PC-9 (cell line): ENCODE data around the gene IL1RN. TPM values are rescaled to one million over a fixed set of nuclear protein-coding genes. Genes with fewer than 3 reads are reported as not detected.

ENCODE experiments used
- BruUV-seq: library from RNA; stranded (reverse); fragments of 400-500 nt; replicated peaks from 2 replicates; lab custom pipeline; 2021; lab: Mats Ljungman, UMichigan
- CTCF ChIA-PET: fragments of 300-600 bp; sonication (Branson Sonifier 250); formaldehyde crosslinking; loops from one replicate; lab custom pipeline; 2022; ENCODE audit warnings: antibody characterized with exemption; lab: Charles Lee
- POLR2A ChIA-PET: fragments of 300-600 bp; sonication (Branson Sonifier 250); formaldehyde crosslinking; loops from one replicate; lab custom pipeline; 2022; ENCODE audit warnings: antibody characterized with exemption; ENCODE audit not compliant: unreplicated experiment; lab: Charles Lee
- DNase-seq, 2 experiments: peaks; one replicate each; pipeline versions ENCODE4 v3.0.0 to v3.0.0-alpha.2; 2015 to 2022; ENCODE audit warnings: mixed read lengths in 1 of 2
- H2AFZ ChIP-seq: fragments of 200-600 bp; sonication (generic); 2 replicates; pipeline ENCODE4 v1.8.1; 2017; ENCODE audit warnings: antibody characterized with exemption
- H3F3A ChIP-seq: fragments of 200-600 bp; sonication (generic); 2 replicates; pipeline ENCODE4 v1.8.1; 2017; ENCODE audit warnings: antibody characterized with exemption, mild to moderate bottlenecking, low read depth; ENCODE audit not compliant: insufficient read depth
- H3K27ac ChIP-seq: fragments of 200-600 bp; sonication (generic); 2 replicates; pipeline ENCODE4 v1.6.1; 2016; ENCODE audit warnings: mixed run types
- H3K27me3 ChIP-seq: fragments of 200-600 bp; sonication (generic); 2 replicates; pipeline ENCODE4 v1.6.1; 2016; ENCODE audit warnings: low read depth, mixed run types; ENCODE audit not compliant: insufficient read depth
- H3K36me3 ChIP-seq: fragments of 200-600 bp; sonication (generic); 2 replicates; pipeline ENCODE4 v1.6.1; 2016; ENCODE audit warnings: low read depth, mixed run types
- H3K4me1 ChIP-seq: fragments of 200-600 bp; sonication (generic); replicated peaks from 2 replicates; pipeline ENCODE4 v1.6.1; 2016; ENCODE audit warnings: mixed run types; ENCODE audit not compliant: insufficient read depth
- H3K4me2 ChIP-seq: fragments of 200-600 bp; sonication (generic); 2 replicates; pipeline ENCODE4 v1.6.1; 2017; ENCODE audit warnings: mixed run types
- H3K4me3 ChIP-seq: fragments of 200-600 bp; sonication (generic); 2 replicates; pipeline ENCODE4 v1.6.1; 2016; ENCODE audit warnings: mixed run types
- H3K79me2 ChIP-seq: fragments of 200-600 bp; sonication (generic); 2 replicates; pipeline ENCODE4 v1.6.1; 2017; ENCODE audit warnings: low read depth, mixed run types
- H3K9me2 ChIP-seq: fragments of 200-600 bp; sonication (generic); 2 replicates; pipeline ENCODE4 v1.8.1; 2017; ENCODE audit warnings: mild to moderate bottlenecking; ENCODE audit not compliant: insufficient read depth
- H3K9me3 ChIP-seq: fragments of 200-600 bp; sonication (generic); 2 replicates; pipeline ENCODE4 v1.8.1; 2016; ENCODE audit warnings: low read depth; ENCODE audit not compliant: insufficient read depth
- H4K20me1 ChIP-seq: fragments of 200-600 bp; sonication (generic); 2 replicates; pipeline ENCODE4 v1.8.1; 2017; ENCODE audit not compliant: insufficient read depth
- CTCF ChIP-seq: fragments of 200-600 bp; sonication (generic); conservative IDR thresholded peaks from 2 replicates; pipeline ENCODE4 v1.6.1; 2017; ENCODE audit warnings: mixed run types, antibody characterized with exemption, mild to moderate bottlenecking, moderate library complexity
- EZH2 ChIP-seq: fragments of 200-600 bp; sonication (generic); IDR thresholded peaks from 2 replicates; pipeline ENCODE4 v1.8.0; 2017; ENCODE audit warnings: antibody characterized with exemption, low read depth
- intact Hi-C: fragments of 100-400 bp; cut with micrococcal nuclease; formaldehyde crosslinking; loops from one replicate; pipeline ENCODE4 v1.10.0; 2022; ENCODE audit not compliant: unreplicated experiment
- total RNA-seq: library from RNA; stranded (reverse); gene quantifications from 2 replicates; pipeline ENCODE4 v1.2.3, GENCODE V29; 2021

The IL1RN gene
- total RNA-seq, 1 experiment from 2014 or later: 8.4 TPM

GRCh38 chr2:113164215-113164929 is 37.0 kb downstream of the IL1RN start:
- no peak overlapping the region for H3K4me2 ChIP-seq
- POLR2A ChIA-PET: interaction anchor here (0.6 kb wide), 1 partner anchor 200 kb away, joined by 3 read pairs; no protein-coding TSS in a partner anchor

GRCh38 chr2:113164930-113165585 is 37.7 kb downstream of the IL1RN start:
- Histone ChIP-seq H3K27ac (no peak overlapping the region), H3K4me1 (no peaks in the 10 kb centered on the region), H3K4me3 (no peak overlapping the region), H3K36me3 (no peaks in the 10 kb centered on the region), H3K9me3 (no peaks in the 10 kb centered on the region), H3K4me2 (no peak overlapping the region), H3K27me3 (no peaks in the 10 kb centered on the region), H4K20me1 (no peaks in the 10 kb centered on the region), H3K9me2 (no peaks in the 10 kb centered on the region), H3K79me2 (peaks cover 27% of the 10 kb centered on the region), H3F3A (no peaks in the 10 kb centered on the region), H2AFZ (no peak overlapping the region)
- BruUV-seq: no TSS peak
- intact Hi-C loops: no loop called here
- CTCF ChIA-PET: no interaction called here
- POLR2A ChIA-PET: no interaction called here
- no peak for DNase-seq
- TF ChIP-seq CTCF (no peak), EZH2 (no peak)

More at GRCh38 chr2:113164215-113164929, 37.0 kb downstream of the IL1RN start:
- intact Hi-C loops: no loop called here
- H3K27ac ChIP-seq: no peak overlapping the region
- BruUV-seq: no TSS peak
- TF ChIP-seq CTCF: no peak
- TF ChIP-seq EZH2: no peak
- no peaks in the 10 kb centered on the region for H3K9me2 ChIP-seq
- H3F3A ChIP-seq: no peaks in the 10 kb centered on the region
- H3K9me3 ChIP-seq: no peaks in the 10 kb centered on the region
- peaks cover 1% of the 10 kb centered on the region; the same call in 1 of the 2 replicates for H3K4me1 ChIP-seq
- no peaks in the 10 kb centered on the region for H3K36me3 ChIP-seq
- H3K4me3 ChIP-seq: no peak overlapping the region
- no peaks in the 10 kb centered on the region for H3K27me3 ChIP-seq
- H3K79me2 ChIP-seq: peaks cover 31% of the 10 kb centered on the region
- CTCF ChIA-PET: no interaction called here
- H4K20me1 ChIP-seq: no peaks in the 10 kb centered on the region
- H2AFZ ChIP-seq: no peak overlapping the region
- DNase-seq: no peak

GRCh38 chr2:113166187-113166645 is 38.8 kb downstream of the IL1RN start:
- TF ChIP-seq CTCF: no peak
- TF ChIP-seq EZH2: no peak
- Histone ChIP-seq H3F3A (0 out of 2 replicates have a peak, but pooled peaks cover 3% of the 10 kb centered on the region), H2AFZ (no peak overlapping the region), H3K4me2 (no peak overlapping the region), H3K9me2 (no peaks in the 10 kb centered on the region), H3K36me3 (no peaks in the 10 kb centered on the region), H3K79me2 (peaks cover 18% of the 10 kb centered on the region), H3K4me3 (no peak overlapping the region), H4K20me1 (no peaks in the 10 kb centered on the region), H3K27ac (no peak overlapping the region), H3K4me1 (no peaks in the 10 kb centered on the region), H3K9me3 (no peaks in the 10 kb centered on the region), H3K27me3 (no peaks in the 10 kb centered on the region)
- ChIA-PET POLR2A (no interaction called here), CTCF (no interaction called here)
- no TSS peak for BruUV-seq
- no peak for DNase-seq
- intact Hi-C loops: no loop called here
